Spleen (tissue), 13 donors: ENCODE measurements around the gene CAMTA1. TPM values are rescaled to one million over a fixed set of nuclear protein-coding genes. Genes with fewer than 3 reads are reported as not detected.
"Not testable (repeated sequence)": the region's sequence is repeated elsewhere in the genome, so short reads cannot be mapped to it uniquely, and the experiment has no call there.

Source experiments
- DNase-seq: peaks from one replicate; pipeline ENCODE4 v3.0.0-alpha.2; 2020
- H3K27ac ChIP-seq, 8 donors: fragments of 200-600 bp; sonication (generic) in 7 of 8; 1 replicate in 4 of 8; 2 replicates in 4 of 8; pipeline versions ENCODE4 v1.5.0 to v1.8.0; 2016 to 2021; ENCODE audit warnings: inconsistent platforms in 4 of 8, mild to moderate bottlenecking in 4 of 8, moderate library complexity in 1 of 8
- H3K27me3 ChIP-seq, 7 donors: fragments of 200-600 bp; sonication (generic) in 6 of 7; replicated peaks in 1 of 7; 1 replicate in 4 of 7; 2 replicates in 3 of 7; pipeline versions ENCODE4 v1.5.0 to v1.8.0; 2016 to 2021; ENCODE audit warnings: inconsistent platforms in 3 of 7, mild to moderate bottlenecking in 1 of 7
- H3K36me3 ChIP-seq, 6 donors: fragments of 200-600 bp; sonication (generic) in 5 of 6; 1 replicate in 4 of 6; 2 replicates in 2 of 6; pipeline versions ENCODE4 v1.5.0 to v1.8.0; 2016 to 2021; ENCODE audit warnings: inconsistent platforms in 2 of 6
- H3K4me1 ChIP-seq, 6 donors: fragments of 200-600 bp; sonication (generic) in 5 of 6; 1 replicate in 3 of 6; 2 replicates in 3 of 6; pipeline versions ENCODE4 v1.5.0 to v1.8.0; 2016 to 2021; ENCODE audit warnings: inconsistent platforms in 3 of 6
- H3K4me3 ChIP-seq, 8 donors: fragments of 200-600 bp; sonication (generic) in 7 of 8; 1 replicate in 4 of 8; 2 replicates in 4 of 8; pipeline versions ENCODE4 v1.5.0 to v1.8.0; 2016 to 2021; ENCODE audit warnings: inconsistent platforms in 4 of 8, mild to moderate bottlenecking in 4 of 8, moderate library complexity in 2 of 8
- H3K9me3 ChIP-seq, 8 donors: fragments of 200-600 bp; sonication (generic) in 7 of 8; 1 replicate in 4 of 8; 2 replicates in 4 of 8; pipeline versions ENCODE4 v1.5.0 to v1.8.0; 2016 to 2021; ENCODE audit warnings: inconsistent platforms in 4 of 8
- CTCF ChIP-seq, 11 experiments: fragments of 200-600 bp in 7 of 11; fragments of 450-650 bp in 4 of 11; sonication (generic) in 4 of 11; IDR thresholded peaks in 8 of 11; conservative IDR thresholded peaks in 3 of 11; 1 replicate in 7 of 11; 2 replicates in 4 of 11; pipeline versions ENCODE4 v1.4.0 to v1.8.0; 2016 to 2021; ENCODE audit warnings: antibody characterized with exemption in 11 of 11, inconsistent platforms in 4 of 11, mild to moderate bottlenecking in 1 of 11
- POLR2A ChIP-seq, 3 donors: fragments of 450-650 bp; IDR thresholded peaks; one replicate each; pipeline ENCODE4 v1.5.1; 2017; ENCODE audit warnings: antibody characterized with exemption in 3 of 3, mild to moderate bottlenecking in 1 of 3
- POLR2AphosphoS5 ChIP-seq, 3 donors: sonication (generic); formaldehyde crosslinking; IDR thresholded peaks; one replicate each; pipeline ENCODE4 v1.5.1; 2017; ENCODE audit warnings: antibody characterized with exemption in 3 of 3
- WGBS, 5 donors: extraction: QIAGEN DNeasy Blood & Tissue Kit in 3 of 5; methylation state at CpG; one replicate each; pipeline versions ENCODE4 v1.1.5 to v1.1.7; 2013 to 2018; 5-methylcytosine and 5-hydroxymethylcytosine counted together
- intact Hi-C: fragments of 100-400 bp; cut with DNase I; formaldehyde crosslinking; loops from one replicate; pipeline ENCODE4 v1.15.0; 2023; ENCODE audit warnings: low total_unique reads
- long read RNA-seq, 2 donors: transcript quantifications; one replicate each; lab custom pipeline, GENCODE V29; 2026
- polyA plus RNA-seq, 3 donors: library from polyadenylated mRNA; stranded (reverse); fragments of 200-250 nt; gene quantifications; one replicate each; pipeline ENCODE4 v1.2.1, GENCODE V29; 2013
- total RNA-seq, 7 donors: library from RNA; depleted of rRNA in 3 of 7; stranded (reverse); fragments of >200 nt in 3 of 7; fragmentation: NEBNext Ultra II Directional in 4 of 7; extraction: Animal tissue kit (Norgen Biotek cat#: 25700) in 4 of 7; gene quantifications; one replicate each; pipeline versions ENCODE4 v1.1.0 to v1.2.1, GENCODE V29; 2016 to 2021
- donor health status: healthy with polysubstance abuse.
- donor health status: DM: no; HTN: no; CAD: no; lungs with moderate emphysema.
- donor health status: DM: no; HTN: no; CAD: no.
- donor health status: Bipolar disorder and iron deficiency.
- donor health status: healthy.
- donor health status: DM: no; HTN: no; CAD: no.
- donor health status: DM: yes; HTN: yes; CAD: no.

Gene CAMTA1
- total RNA-seq = 100 to 1,000 TPM in 1 of 7 donors, 10 to 100 TPM in 6; 53.0 to 105 (median 72.5) TPM
- polyA plus RNA-seq = 100 to 1,000 TPM in 1 of 3 donors, 10 to 100 TPM in 2; 68.7 to 106 (median 84.8) TPM
- long read RNA-seq, donor 1, transcript CAMTA1-208 (4 exons, 567 nt) = major isoform, 40 of 55 reads
- long read RNA-seq, donor 1, transcript CAMTA1-213 (3 exons, 538 nt) = minor isoform, 5 of 55 reads
- long read RNA-seq, donor 1, transcript CAMTA1-202 (5 exons, 431 nt) = minor isoform, 5 of 55 reads
- long read RNA-seq, donor 1, partial matches to known transcripts = 0 of 55 reads
- long read RNA-seq, donor 1, other reads (novel, unspliced or antisense) = 0 of 55 reads
- long read RNA-seq, donor 2, transcript CAMTA1-208 (4 exons, 567 nt) = major isoform, 26 of 43 reads
- long read RNA-seq, donor 2, transcript CAMTA1-202 (5 exons, 431 nt) = minor isoform, 5 of 43 reads
- long read RNA-seq, donor 2, transcript CAMTA1-213 (3 exons, 538 nt) = minor isoform, 9 of 43 reads
- long read RNA-seq, donor 2, partial matches to known transcripts = 0 of 43 reads
- long read RNA-seq, donor 2, other reads (novel, unspliced or antisense) = 0 of 43 reads

GRCh38 chr1:6785318-6785727 is at the start of gene CAMTA1:
Gene CAMTA1, plus strand, starts transcription at chr1:6785454. Its CDS starts 77 bp downstream, at chr1:6785531.
- peak; percentile 98 for DNase-seq
- intact Hi-C loops = no loop called here
- 0 to 1% (median 1%) methylated on average over 23 to 68 of the region's 69 CpGs; no CpG with 5 or more reads in 1 of the 5 donors for WGBS, 5 donors

GRCh38 chr1:6738987-6739676 is 46.1 kb upstream of the CAMTA1 start:
- H3K27ac ChIP-seq = no peak overlapping the region
- no peaks in the 10 kb centered on the region for H3K36me3 ChIP-seq
- TF ChIP-seq POLR2AphosphoS5 (IDR thresholded peaks at IDR 0.05) (no peak), CTCF (IDR thresholded peaks at IDR 0.05 in 8 of 11, conservative IDR thresholded peaks at IDR 0.05 in 3 of 11) (no peak), POLR2A (IDR thresholded peaks at IDR 0.05) (no peak)
- H3K9me3 ChIP-seq = no peaks in the 10 kb centered on the region
- DNase-seq = no peak
- peaks cover 0 to 10% (median 0%) of the 10 kb centered on the region in 7 donors for H3K27me3 ChIP-seq
- intact Hi-C loops = no loop called here
- H3K4me1 ChIP-seq = peaks cover 7 to 15% (median 10%) of the 10 kb centered on the region in 6 donors
- WGBS, 5 donors = 76 to 88% (median 83%) methylated on average over 25 to 30 of the region's 30 CpGs
- H3K4me3 ChIP-seq = no peak overlapping the region

More at GRCh38 chr1:6785318-6785727, at the start of gene CAMTA1:
- Histone ChIP-seq H3K27me3 (no peaks in the 10 kb centered on the region), H3K4me1 (peaks cover 16 to 68% (median 41%) of the 10 kb centered on the region in 6 donors), H3K36me3 (peaks cover 0 to 5% (median 0%) of the 10 kb centered on the region in 6 donors), H3K9me3 (no peaks in the 10 kb centered on the region), H3K4me3 (peak within 1 kb of the TSS; percentile 70 to 95 (median 76)), H3K27ac (peak within 1 kb of the TSS; percentile 94 to 99 (median 98))
- TF ChIP-seq POLR2AphosphoS5 (IDR thresholded peaks at IDR 0.05) (no peak), CTCF (IDR thresholded peaks at IDR 0.05 in 8 of 11, conservative IDR thresholded peaks at IDR 0.05 in 3 of 11) (no peak), POLR2A (IDR thresholded peaks at IDR 0.05) (no peak)

GRCh38 chr1:6742676-6743188 is 42.5 kb upstream of the CAMTA1 start:
- DNase-seq, H3K9me3 ChIP-seq, intact Hi-C loops, H3K27me3 ChIP-seq, H3K36me3 ChIP-seq, H3K4me3 ChIP-seq: not testable (repeated sequence)
- peaks cover 7 to 21% (median 10%) of the 10 kb centered on the region in 6 donors for H3K4me1 ChIP-seq
- 58 to 80% (median 63%) methylated on average over 7 of the region's 7 CpGs for WGBS, 5 donors
- H3K27ac ChIP-seq = peak overlapping the region in 4 of 8 donors; percentile 57 to 72 (median 66)

GRCh38 chr1:6743189-6744101 is 41.8 kb upstream of the CAMTA1 start:
- H3K4me1 ChIP-seq = peaks cover 7 to 21% (median 10%) of the 10 kb centered on the region in 6 donors

More at GRCh38 chr1:6743189-6744101, 41.8 kb upstream of the CAMTA1 start:
- no peak for DNase-seq
- intact Hi-C loops = no loop called here
- no peaks in the 10 kb centered on the region for H3K27me3 ChIP-seq
- TF ChIP-seq CTCF (IDR thresholded peaks at IDR 0.05 in 8 of 11, conservative IDR thresholded peaks at IDR 0.05 in 3 of 11) = no peak
- peak in 2 of 3 donors; percentile 14 to 22 for TF ChIP-seq POLR2AphosphoS5 (IDR thresholded peaks at IDR 0.05)
- 22 to 32% (median 25%) methylated on average over 20 of the region's 20 CpGs for WGBS, 5 donors
- H3K4me3 ChIP-seq = no peak overlapping the region
- H3K27ac ChIP-seq = peak overlapping the region in 6 of 8 donors; percentile 44 to 72 (median 66)
- H3K36me3 ChIP-seq = no peaks in the 10 kb centered on the region
- H3K9me3 ChIP-seq = no peaks in the 10 kb centered on the region
